Astrocyte (in vitro differentiated cells and primary cell): Measurements from ENCODE around the gene MUC4. TPM values are rescaled to one million over a fixed set of nuclear protein-coding genes. Genes with fewer than 3 reads are reported as not detected.

Source experiments
- DNase-seq: peaks from one replicate; pipeline ENCODE4 v3.0.0-alpha.2; 2010; ENCODE audit warnings: low read depth
- FAIRE-seq: peaks from 2 replicates; lab custom pipeline; 2011; peaks lifted over from hg19 to GRCh38; lab: Jason Lieb, UNC
- H2AFZ ChIP-seq: 2 replicates; pipeline ENCODE4 v1.6.0; 2012; ENCODE audit warnings: low read depth, low read length, inconsistent platforms
- H3K27ac ChIP-seq: 2 replicates; pipeline ENCODE4 v1.5.1; 2011; ENCODE audit warnings: low read depth, low read length, inconsistent platforms
- H3K27me3 ChIP-seq: 2 replicates; pipeline ENCODE4 v1.6.0; 2011; ENCODE audit warnings: low read length, inconsistent platforms; ENCODE audit not compliant: insufficient read depth
- H3K36me3 ChIP-seq: 2 replicates; pipeline ENCODE4 v1.5.1; 2011; ENCODE audit warnings: low read length, inconsistent platforms; ENCODE audit not compliant: insufficient read depth
- H3K4me1 ChIP-seq: 2 replicates; pipeline ENCODE4 v1.5.1; 2011; ENCODE audit warnings: low read length, inconsistent platforms; ENCODE audit not compliant: insufficient read depth
- H3K4me2 ChIP-seq: 2 replicates; pipeline ENCODE4 v1.6.0; 2012; ENCODE audit warnings: low read length, inconsistent platforms
- H3K4me3 ChIP-seq: 2 replicates; pipeline ENCODE4 v1.5.1; 2011; ENCODE audit warnings: low read depth, mild to moderate bottlenecking, low read length, inconsistent platforms; ENCODE audit not compliant: insufficient read depth
- H3K79me2 ChIP-seq: 2 replicates; pipeline ENCODE4 v1.6.0; 2012; ENCODE audit warnings: mild to moderate bottlenecking, low read length, inconsistent platforms; ENCODE audit not compliant: insufficient read depth
- H3K9ac ChIP-seq: 2 replicates; pipeline ENCODE4 v1.6.0; 2012; ENCODE audit warnings: mild to moderate bottlenecking, low read length, inconsistent platforms
- H3K9me3 ChIP-seq: 2 replicates; pipeline ENCODE4 v1.5.1; 2012; ENCODE audit warnings: low read depth, mild to moderate bottlenecking, low read length, inconsistent platforms; ENCODE audit not compliant: insufficient read depth
- H4K20me1 ChIP-seq: 2 replicates; pipeline ENCODE4 v1.6.0; 2012; ENCODE audit warnings: low read length, inconsistent platforms; ENCODE audit not compliant: insufficient read depth
- H3K27ac Mint-ChIP-seq: one replicate; pipeline ENCODE4 v1.8.0; 2021; ENCODE audit warnings: mild to moderate bottlenecking, mixed read lengths; ENCODE audit not compliant: unreplicated experiment
- H3K27me3 Mint-ChIP-seq: one replicate; pipeline ENCODE4 v1.8.0; 2021; ENCODE audit warnings: low read depth, mixed read lengths; ENCODE audit not compliant: unreplicated experiment
- H3K36me3 Mint-ChIP-seq: one replicate; pipeline ENCODE4 v1.8.0; 2021; ENCODE audit warnings: low read depth, mixed read lengths; ENCODE audit not compliant: unreplicated experiment
- H3K4me1 Mint-ChIP-seq: one replicate; pipeline ENCODE4 v1.8.0; 2021; ENCODE audit warnings: low read depth, mixed read lengths; ENCODE audit not compliant: unreplicated experiment
- H3K4me3 Mint-ChIP-seq: one replicate; pipeline ENCODE4 v1.8.0; 2021; ENCODE audit warnings: mild to moderate bottlenecking, moderate library complexity, mixed read lengths; ENCODE audit not compliant: unreplicated experiment
- H3K9me3 Mint-ChIP-seq: one replicate; pipeline ENCODE4 v1.8.0; 2021; ENCODE audit warnings: mild to moderate bottlenecking, mixed read lengths; ENCODE audit not compliant: unreplicated experiment
- CTCF ChIP-seq: IDR thresholded peaks from 2 replicates; pipeline ENCODE4 v1.5.1; 2011; ENCODE audit warnings: low read depth, mild to moderate bottlenecking, inconsistent platforms, low read length, moderate library complexity; ENCODE audit not compliant: insufficient read depth
- EZH2 ChIP-seq: IDR thresholded peaks from 2 replicates; pipeline ENCODE4 v1.6.1; 2012; ENCODE audit warnings: mild to moderate bottlenecking, low read length, inconsistent platforms; ENCODE audit not compliant: insufficient read depth
- total RNA-seq: library from RNA; stranded (reverse); gene quantifications from 2 replicates; pipeline ENCODE4 v1.2.1, GENCODE V29; 2021

The MUC4 gene
- total RNA-seq, 1 donor from 2014 or later: 0.05 TPM

- peaks cover 35% of the 10 kb centered on the region for H3K27me3 ChIP-seq
Observed at GRCh38 chr3:195803289-195803908, 8.3 kb downstream of the MUC4 start.

GRCh38 chr3:195802795-195803194 lies 8.9 kb downstream of the MUC4 start:
- Histone ChIP-seq H3K27me3 (peaks cover 32% of the 10 kb centered on the region), H3K27ac (no peak overlapping the region), H4K20me1 (no peaks in the 10 kb centered on the region), H3K36me3 (no peaks in the 10 kb centered on the region), H3K9me3 (no peaks in the 10 kb centered on the region), H3K79me2 (no peaks in the 10 kb centered on the region), H2AFZ (no peak overlapping the region), H3K9ac (no peak overlapping the region), H3K4me1 (no peaks in the 10 kb centered on the region), H3K4me3 (no peak overlapping the region), H3K4me2 (no peak overlapping the region)
- FAIRE-seq (no peak), DNase-seq (no peak)
- H3K27ac Mint-ChIP-seq: no peak overlapping the region
- H3K9me3 Mint-ChIP-seq: peaks cover 5% of the 10 kb centered on the region
- no peak overlapping the region for H3K4me3 Mint-ChIP-seq
- peaks cover 5% of the 10 kb centered on the region for H3K4me1 Mint-ChIP-seq
- peaks cover 51% of the 10 kb centered on the region for H3K27me3 Mint-ChIP-seq
- TF ChIP-seq EZH2 (no peak), CTCF (no peak)
- no peaks in the 10 kb centered on the region for H3K36me3 Mint-ChIP-seq

More at GRCh38 chr3:195803289-195803908, 8.3 kb downstream of the MUC4 start:
- Mint-ChIP-seq H3K9me3 (peaks cover 5% of the 10 kb centered on the region), H3K36me3 (no peaks in the 10 kb centered on the region), H3K4me1 (peaks cover 5% of the 10 kb centered on the region), H3K27me3 (peaks cover 51% of the 10 kb centered on the region), H3K4me3 (no peak overlapping the region), H3K27ac (no peak overlapping the region)
- no peak for DNase-seq
- H3K36me3 ChIP-seq: no peaks in the 10 kb centered on the region
- H3K4me1 ChIP-seq: no peaks in the 10 kb centered on the region
- no peak overlapping the region for H3K9ac ChIP-seq
- H3K4me2 ChIP-seq: no peak overlapping the region
- no peak overlapping the region for H3K4me3 ChIP-seq
- no peaks in the 10 kb centered on the region for H3K9me3 ChIP-seq
- FAIRE-seq: no peak
- no peak overlapping the region for H3K27ac ChIP-seq
- H4K20me1 ChIP-seq: no peaks in the 10 kb centered on the region
- no peaks in the 10 kb centered on the region for H3K79me2 ChIP-seq
- TF ChIP-seq EZH2 (no peak), CTCF (no peak)
- no peak overlapping the region for H2AFZ ChIP-seq

GRCh38 chr3:195802261-195802701 lies 9.4 kb downstream of the MUC4 start:
- Histone ChIP-seq H3K36me3 (no peaks in the 10 kb centered on the region), H3K9ac (no peak overlapping the region), H2AFZ (no peak overlapping the region), H3K9me3 (no peaks in the 10 kb centered on the region), H4K20me1 (no peaks in the 10 kb centered on the region), H3K4me1 (no peaks in the 10 kb centered on the region), H3K4me2 (no peak overlapping the region), H3K27me3 (peaks cover 31% of the 10 kb centered on the region), H3K4me3 (no peak overlapping the region), H3K27ac (no peak overlapping the region), H3K79me2 (no peaks in the 10 kb centered on the region)
- peaks cover 5% of the 10 kb centered on the region for H3K4me1 Mint-ChIP-seq
- H3K9me3 Mint-ChIP-seq: peaks cover 5% of the 10 kb centered on the region
- peaks cover 51% of the 10 kb centered on the region for H3K27me3 Mint-ChIP-seq
- FAIRE-seq: no peak
- TF ChIP-seq CTCF: no peak
- TF ChIP-seq EZH2: no peak
- no peak overlapping the region for H3K27ac Mint-ChIP-seq
- no peaks in the 10 kb centered on the region for H3K36me3 Mint-ChIP-seq
- DNase-seq: no peak
- no peak overlapping the region for H3K4me3 Mint-ChIP-seq
